HG02610 (cell line): Measurements from ENCODE around the gene S100A7.
"Not testable (repeated sequence)": the region's sequence is repeated elsewhere in the genome, so short reads cannot be mapped to it uniquely, and the experiment has no call there.

Source experiments
- ATAC-seq: cut with Tn5 transposase; IDR thresholded peaks from one replicate; pipeline ENCODE4 v1.9.1; 2021; ENCODE audit warnings: mild to moderate bottlenecking, moderate library complexity; ENCODE audit not compliant: unreplicated experiment

The S100A7 gene

GRCh38 chr1:153431928-153432327 is 28.5 kb downstream of the S100A7 start:
- no peak for ATAC-seq

- ATAC-seq, result no peak
Observed at GRCh38 chr1:153431427-153431826, 29.0 kb downstream of the S100A7 start.

- ATAC-seq, result no peak
Observed at GRCh38 chr1:153431002-153431401, 29.4 kb downstream of the S100A7 start.

- ATAC-seq, result no peak
Observed at GRCh38 chr1:153430561-153430960, 29.9 kb downstream of the S100A7 start.

GRCh38 chr1:153430166-153430553 is 30.3 kb downstream of the S100A7 start:
- ATAC-seq, result no peak

GRCh38 chr1:153429266-153430165 is 30.9 kb downstream of the S100A7 start:
- ATAC-seq, result no peak

- ATAC-seq, result no peak
Observed at GRCh38 chr1:153428791-153429190, 31.7 kb downstream of the S100A7 start.

GRCh38 chr1:153428073-153428638 is 32.3 kb downstream of the S100A7 start:
- ATAC-seq, result no peak

GRCh38 chr1:153426809-153427208 is 33.6 kb downstream of the S100A7 start:
- ATAC-seq, result no peak

GRCh38 chr1:153422450-153423068 is 37.9 kb downstream of the S100A7 start:
- no peak for ATAC-seq

GRCh38 chr1:153420306-153420705 is 40.1 kb downstream of the S100A7 start:
- no peak for ATAC-seq

GRCh38 chr1:153419436-153419793 is 41.0 kb downstream of the S100A7 start:
- ATAC-seq, result not testable (repeated sequence)

- ATAC-seq, result not testable (repeated sequence)
Observed at GRCh38 chr1:153418758-153419435, 41.6 kb downstream of the S100A7 start.

GRCh38 chr1:153417136-153417888 is 43.1 kb downstream of the S100A7 start:
- ATAC-seq, result no peak

GRCh38 chr1:153415850-153416570 is 44.4 kb downstream of the S100A7 start, which contains the start of gene S100A7A:
TSS of gene S100A7A (plus strand) at chr1:153416520. CDS start at chr1:153418083, 1,563 bp downstream.
- ATAC-seq, result no peak

- not testable (repeated sequence) for ATAC-seq
Observed at GRCh38 chr1:153413961-153414360, 46.5 kb downstream of the S100A7 start.
